GM18502 (cell line): ENCODE measurements around the gene ADAP1.

ENCODE experiments used
- ATAC-seq: cut with Tn5 transposase; IDR thresholded peaks from one replicate; pipeline ENCODE4 v1.9.1; 2021; ENCODE audit warnings: mild to moderate bottlenecking; ENCODE audit not compliant: unreplicated experiment, poor library complexity

Gene ADAP1

DNA sequence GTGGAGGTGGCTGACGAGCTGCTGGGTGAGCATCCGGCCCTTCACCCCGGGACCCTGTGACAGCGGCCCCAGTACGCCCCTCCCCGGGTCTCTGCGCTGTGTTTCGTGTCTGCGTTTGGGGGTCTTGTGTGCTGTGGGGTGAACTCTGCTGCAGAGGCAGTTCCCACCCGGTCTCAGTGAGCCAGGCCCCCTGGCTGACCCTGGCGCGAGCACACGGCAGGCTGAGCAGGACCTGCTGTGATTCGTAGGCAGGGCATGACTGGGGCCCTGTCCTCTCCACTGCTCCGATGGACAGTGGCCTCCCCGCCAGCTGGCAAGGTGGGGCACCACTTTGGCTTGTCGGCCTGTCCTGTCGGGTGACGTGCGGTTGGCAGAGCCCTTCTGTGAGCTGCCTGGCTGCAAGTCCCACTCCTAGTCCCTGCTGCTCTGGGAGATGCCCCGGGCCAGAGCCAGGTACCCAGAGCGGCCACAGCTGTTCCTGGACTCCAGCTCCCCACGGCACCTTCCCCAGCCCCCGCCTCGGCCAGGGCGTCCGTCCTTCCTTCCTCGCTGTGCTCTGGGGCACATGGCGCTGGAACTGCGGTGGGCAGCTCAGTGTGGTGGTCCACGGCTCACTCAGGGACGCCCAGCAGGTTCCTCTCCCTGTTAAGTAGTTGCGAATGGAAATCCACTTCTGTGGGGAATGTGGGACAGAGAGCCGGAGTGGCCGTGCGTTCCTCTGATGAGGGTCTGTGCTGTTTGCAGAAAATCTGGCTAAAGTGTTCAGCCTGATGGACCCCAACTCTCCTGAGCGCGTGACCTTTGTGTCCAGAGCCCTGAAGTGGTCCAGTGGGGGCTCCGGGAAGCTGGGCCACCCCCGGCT lies 67.6 kb downstream of the ADAP1 start:
- no peak for ATAC-seq

DNA sequence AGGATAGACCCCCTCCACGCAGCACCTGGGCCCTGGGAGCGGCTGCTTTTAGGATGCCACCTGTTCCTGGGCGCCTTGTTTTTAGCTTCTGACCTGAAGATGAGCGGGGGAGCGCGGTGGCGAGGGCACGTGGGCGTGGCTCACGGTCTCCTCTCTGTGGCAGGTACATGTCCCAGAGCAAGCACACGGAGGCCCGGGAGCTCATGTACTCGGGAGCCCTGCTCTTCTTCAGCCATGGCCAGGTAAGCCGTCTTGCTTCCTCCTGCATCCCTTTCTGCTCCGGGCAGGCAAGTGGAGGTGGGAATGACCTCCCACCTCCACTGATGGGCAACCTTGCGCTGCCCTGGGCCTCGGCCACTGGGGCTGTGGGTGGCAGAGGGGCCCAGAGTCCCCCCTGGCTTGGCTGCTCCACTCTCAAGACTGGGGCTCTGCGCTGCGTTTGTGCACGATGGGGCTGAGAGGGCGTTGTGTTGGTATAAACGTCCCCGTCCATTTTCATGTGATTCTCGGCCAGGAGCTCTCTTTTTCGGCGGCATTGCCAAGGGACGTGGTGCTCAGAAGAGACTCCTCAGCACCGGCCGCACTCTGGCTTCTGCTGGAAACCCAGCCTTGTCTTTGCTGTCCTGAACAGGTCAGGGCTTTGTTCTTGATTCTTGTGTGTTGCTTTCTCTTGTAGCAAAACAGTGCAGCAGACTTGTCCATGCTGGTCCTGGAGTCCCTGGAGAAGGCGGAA lies 68.4 kb downstream of the ADAP1 start:
- no peak for ATAC-seq

DNA sequence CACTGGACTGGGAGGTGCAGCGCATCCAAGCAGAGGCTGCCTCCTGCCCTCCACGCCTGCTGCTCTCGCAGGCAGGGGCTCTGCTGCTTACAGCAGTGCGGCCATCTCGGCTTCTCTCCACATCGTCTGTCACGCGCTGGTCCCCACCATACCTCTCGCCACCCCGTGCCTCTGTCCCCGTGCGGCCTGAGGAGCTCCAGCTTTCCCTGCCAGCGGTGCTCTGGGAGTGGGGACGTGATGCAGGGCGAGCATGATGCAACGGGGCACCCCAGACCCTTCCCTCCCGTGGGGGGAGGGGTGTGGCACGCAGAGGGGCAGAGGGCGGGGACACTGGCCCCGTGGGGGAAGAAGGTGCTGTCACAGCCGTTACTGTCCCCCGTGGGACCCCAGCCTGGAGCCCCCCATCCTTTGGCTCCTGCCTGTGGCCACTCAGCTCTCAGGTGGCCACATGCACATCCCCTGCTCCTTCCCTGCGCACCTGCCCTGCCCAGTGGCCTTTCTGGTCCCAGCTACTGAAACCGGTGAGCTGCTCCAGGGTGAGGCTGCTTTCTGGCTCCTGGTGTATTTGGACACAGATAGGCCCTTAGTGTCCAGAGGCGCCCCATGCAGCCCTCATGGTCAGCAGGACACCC lies 69.1 kb downstream of the ADAP1 start:
- ATAC-seq: no peak

DNA sequence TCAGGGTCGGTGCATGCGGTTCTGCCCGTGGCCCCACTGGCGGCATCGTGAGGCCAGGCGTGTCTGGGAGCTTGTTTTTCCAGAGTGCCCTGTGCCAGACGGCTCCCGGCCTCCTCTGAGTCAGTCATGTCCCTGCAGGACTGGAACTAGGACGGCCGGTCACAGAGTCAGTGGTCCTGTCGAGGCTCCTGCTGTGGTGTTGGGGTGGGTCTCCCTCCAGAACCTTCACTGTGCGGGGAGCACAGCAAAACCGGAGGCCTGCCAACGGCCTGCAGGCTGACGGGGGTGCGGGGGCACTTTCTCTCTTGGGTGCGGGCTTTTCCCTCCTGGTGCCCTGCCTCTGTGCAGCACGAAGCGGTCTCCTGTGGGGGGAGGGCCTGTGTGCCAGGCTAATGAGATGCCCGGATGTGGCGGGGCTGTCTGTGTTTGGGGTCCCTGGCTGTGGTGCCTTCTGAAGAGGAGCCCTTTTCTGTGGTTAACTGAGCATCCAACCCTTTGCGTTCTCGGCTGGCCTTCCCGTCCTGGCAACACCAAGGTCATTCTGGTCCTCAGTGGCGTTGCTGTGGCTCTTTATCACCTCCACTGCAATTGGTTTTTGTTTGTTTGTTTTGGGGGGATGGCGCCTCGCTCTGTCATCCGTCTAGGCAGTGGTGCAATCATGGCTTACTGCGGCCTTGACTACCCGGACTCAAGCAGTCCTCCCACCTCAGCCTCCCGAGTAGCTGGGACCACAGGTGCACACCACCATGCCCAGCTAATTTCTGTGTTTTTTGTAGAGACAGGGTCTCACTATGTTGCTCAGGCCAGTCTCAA lies 70.1 kb downstream of the ADAP1 start:
- ATAC-seq: no peak

DNA sequence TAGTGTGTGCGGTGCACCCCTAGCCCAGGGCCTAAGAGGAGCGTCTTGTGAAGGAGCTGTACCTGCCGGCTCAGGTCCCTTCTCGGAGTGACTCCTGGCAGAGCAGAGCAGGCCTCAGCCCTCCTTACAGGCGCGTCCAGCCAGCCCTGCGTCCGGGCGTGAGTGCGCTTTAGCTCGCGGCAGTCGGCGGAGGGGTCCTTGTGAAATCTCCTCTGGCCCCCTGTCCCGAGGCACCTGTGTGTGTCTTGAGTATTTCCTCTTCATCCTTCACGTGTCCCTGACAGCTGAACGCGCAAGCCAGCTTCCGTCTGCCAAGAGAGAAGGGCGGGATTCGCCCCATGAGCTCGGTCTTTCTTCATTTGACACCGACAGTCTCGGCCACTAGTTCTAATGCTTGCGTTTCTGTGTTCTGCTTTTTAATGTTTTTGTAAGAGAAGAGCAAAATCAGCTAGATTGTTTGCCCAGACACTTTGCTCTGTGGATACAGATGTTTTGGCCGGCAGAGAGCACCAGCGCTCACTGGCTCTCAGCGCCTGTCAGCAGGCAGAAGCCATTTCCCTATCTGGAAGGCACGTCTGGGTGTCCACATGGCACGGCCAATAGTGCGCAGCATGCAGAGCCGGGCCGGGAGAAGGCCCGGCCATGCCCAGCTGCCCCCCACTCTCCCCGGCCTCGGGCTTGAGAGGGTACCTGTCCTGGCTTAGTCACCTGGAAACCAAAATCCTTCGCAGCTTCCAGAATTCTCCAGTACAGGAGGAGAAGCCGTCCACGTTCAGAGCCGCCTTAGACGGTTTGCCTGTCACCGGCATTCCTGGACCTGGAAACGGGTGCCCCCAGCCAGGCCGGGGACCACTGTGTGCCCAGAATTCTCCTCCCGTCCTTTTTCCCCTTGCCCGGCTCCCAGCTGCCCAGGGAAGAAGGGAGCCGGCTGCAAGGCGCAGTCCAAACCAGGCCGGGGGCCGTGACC lies 71.1 kb downstream of the ADAP1 start:
- ATAC-seq: no peak

DNA sequence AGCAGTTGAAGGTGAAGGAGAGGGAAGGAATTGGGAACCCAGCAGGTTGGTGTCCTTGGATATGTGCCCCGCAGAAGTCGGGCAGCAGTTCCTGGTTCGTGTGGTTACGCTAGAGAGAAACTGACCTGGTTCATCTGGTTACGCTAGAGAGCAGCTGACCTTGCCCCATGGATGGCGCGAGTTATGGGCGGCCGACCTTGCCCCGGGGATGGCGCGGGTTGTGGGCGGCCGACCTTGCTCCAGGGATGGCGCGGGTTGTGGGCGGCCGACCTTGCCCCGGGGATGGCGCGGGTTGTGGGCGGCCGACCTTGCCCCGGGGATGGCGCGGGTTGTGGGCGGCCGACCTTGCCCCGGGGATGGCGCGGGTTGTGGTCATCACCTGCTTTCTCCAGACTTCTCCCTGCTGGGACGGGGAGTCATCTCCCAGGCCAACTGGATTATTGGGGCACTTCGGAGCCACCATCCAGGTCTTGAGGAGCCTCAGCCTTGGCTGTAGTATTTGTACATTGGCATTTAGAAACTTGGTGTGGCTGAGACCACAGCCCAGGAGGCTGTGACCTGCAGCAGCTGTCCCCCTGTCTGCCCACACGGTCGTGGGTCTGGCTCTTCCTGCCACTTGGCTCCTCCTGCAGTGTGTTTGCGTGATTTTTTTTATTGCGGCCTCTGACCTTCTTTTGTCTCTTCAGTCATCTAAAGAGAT lies 72.0 kb downstream of the ADAP1 start:
- no peak for ATAC-seq

DNA sequence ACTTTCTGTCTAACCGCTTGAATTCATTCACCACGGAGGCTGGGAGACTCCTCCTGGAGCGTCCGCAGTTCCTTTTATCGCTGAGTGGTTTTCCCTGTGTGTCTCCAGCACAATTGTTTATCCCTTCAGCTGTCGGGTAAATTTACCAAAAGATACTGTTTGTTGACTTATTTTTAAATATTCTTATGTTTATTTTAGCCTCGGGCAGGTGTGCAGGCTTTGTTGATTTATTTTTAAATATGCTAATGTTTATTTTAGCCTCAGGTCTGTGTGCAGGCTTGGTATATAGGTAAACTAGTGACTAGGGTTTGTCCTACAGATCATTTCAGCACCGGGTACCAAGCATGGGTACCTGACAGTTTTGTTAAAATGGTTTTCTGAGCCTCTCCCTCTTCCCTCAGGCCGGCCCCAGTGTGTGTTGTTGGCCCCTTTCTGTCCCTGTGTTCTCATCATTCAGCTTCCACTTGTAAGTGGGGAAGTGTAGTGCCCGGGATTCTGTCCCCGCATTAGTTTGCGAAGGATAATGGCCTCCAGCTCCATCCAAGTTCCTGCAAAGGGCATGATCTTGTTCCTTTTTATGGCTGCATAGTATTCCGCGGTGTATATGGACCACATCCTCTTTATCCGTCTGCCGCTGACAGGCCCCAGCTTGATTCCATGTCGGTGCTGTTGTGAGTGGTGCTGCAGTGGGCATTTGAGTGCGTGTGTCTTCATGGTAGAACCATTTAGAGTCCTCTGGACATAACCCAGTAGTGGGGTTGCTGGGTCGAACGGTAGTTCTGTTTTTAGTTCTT lies 72.8 kb downstream of the ADAP1 start:
- no peak for ATAC-seq

DNA sequence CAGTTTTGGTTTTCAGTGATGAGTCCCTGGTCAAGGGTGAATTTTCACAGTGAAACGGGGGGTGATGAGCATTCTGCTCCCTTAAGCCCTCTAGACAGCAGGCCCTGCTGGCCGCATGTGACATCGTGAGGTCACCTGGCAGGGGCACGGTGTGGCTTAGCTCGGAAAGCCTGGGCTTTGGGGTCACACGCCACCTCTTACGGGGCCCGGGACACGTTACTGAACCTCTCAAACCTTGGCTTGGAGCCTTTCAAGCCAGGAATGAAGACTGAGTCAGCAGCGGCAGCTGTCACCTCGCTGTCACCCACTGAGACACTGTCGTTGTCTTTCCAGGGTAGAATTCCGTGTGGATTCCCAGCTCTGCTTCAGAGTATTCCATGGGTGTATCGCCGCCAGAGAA lies 74.0 kb downstream of the ADAP1 start:
- no peak for ATAC-seq

DNA sequence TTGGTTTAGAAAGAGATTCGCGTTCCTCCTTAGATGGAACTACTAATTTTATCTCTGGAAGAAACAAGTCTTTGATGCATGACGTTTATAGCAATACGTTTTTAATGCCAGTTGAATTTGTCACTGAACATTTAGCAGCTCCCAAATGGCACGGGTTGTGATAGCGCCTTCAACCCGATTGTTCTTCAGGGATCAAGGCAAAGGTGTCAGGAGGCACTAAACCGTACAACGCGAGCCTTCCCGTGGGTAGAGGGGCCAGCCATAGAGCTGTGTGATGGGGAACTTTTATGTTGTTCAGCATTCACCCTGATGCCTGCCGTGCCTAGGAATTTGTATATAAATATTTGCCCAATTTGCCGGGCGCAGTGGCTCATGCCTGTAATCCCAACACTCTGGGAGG lies 74.8 kb downstream of the ADAP1 start:
- ATAC-seq: no peak

DNA sequence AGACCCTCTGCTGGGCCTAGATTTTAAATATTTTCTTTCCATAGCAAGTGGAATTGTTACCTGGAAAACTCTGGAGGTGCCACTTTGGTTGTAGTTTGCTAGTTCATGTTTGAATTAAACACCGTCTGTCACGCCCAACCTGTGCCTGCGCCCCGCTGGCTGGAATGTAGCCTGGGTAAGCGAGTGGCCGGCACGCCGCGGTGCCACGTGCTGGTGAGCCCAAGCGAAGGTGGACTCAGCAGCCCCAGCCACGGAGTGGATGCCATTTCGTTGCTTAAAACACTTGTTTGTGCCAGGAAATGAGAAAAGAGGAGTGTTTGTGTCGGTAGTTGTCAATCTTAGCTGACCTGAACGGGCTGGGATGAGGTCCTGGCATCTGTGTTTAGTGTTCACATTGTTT lies 75.4 kb downstream of the ADAP1 start:
- no peak for ATAC-seq

DNA sequence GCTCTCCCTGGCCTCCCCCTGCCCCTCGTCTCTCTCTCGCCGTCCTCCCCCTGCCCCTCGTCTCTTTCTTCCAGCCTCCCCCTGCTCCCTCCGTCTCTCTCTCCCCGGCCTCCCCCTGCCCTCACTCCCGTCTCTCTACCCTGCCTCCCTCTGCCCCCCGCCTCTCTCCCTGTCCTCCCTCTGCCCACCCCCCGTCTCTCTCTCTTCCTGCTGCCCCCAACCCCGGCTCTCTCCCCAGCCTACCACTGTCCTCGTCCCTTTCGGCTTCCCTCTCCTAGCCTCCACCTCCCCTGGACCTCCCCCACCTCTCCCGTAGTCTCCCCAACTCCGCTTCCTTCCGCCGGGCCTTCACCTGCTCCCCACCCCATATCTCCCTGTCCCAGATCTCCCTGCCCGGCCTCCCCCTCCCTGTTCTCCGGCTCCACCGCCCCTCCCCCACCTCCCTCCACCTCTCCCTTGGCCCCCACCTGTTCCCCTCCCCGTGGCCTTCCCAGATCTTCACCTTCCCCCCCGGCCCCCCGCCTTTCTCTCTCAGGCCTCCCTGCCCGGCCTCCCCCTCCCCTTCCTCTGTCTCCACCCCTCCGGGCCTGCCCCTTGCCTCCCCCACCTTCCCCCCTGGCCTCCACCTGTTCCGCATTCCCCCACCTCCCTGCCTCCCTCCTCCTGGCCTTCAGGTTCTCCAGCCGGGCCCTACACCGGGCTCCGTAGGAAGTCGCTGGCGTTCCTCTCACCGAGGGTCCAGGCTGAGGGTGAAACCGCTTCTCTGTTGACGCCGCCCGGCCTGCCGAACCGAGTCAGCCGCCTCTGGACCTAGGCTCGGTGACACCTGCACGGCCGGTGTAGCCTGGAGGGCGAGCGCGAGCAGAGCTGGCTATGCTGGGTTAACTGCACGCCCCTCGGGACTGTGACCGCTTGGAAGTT lies 76.9 kb downstream of the ADAP1 start:
- ATAC-seq: no peak

DNA sequence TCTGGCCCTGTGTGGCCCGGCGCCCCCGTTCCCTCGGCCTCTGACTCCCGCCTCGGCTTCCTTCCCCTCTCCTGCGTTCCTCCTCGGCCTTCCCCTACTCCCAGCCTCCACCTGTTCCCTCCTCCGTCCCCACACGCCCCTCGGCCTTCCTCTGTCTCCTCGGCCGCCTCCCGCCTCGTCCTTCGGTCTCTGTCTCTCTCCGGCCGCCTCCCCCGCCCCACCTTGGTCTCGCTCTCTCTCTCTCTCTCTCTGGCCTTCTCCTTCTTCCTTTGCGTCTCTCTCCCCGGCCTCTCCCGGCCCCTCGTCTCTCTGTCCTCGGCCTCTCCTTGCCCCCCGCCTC lies 77.5 kb downstream of the ADAP1 start:
- peak; percentile 34 for ATAC-seq

DNA sequence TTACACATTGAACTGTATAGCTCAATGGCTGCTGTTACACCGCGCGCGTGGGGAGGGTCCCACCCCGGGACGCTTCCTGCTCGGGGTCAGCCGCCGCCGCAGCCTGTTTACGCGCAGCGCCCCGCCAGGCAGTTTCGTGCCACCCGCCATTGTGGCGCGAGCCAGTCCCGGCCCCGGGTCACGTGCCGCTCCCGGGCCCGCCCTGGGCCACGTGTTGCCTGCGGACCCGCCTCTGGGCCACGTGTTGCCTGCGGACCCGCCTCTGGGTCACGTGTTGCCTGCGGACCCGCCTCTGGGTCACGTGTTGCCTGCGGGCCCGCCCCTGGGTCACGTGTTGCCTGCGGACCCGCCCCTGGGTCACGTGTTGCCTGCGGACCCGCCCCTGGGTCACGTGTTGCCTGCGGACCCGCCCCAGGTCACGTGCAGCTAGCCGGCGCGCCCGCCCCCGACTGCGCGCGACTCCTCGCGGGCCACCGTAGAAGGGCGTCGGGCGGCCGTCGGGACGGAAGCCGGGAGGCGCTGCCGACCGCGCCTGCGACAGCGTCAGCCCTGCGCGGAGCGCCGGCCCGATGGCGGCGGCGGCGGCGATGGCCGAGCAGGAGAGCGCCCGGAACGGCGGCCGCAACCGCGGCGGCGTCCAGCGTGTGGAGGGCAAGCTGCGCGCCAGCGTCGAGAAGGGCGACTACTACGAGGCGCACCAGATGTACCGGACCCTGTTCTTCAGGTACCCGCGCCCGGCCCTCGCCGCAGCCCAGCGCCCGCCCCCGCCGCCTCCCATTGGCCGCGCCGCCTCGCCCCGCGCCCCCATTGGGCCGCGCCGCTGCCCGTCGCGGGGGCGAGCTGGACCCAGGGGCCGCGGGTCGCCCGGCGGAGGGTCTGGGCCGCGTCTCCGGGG lies 78.2 kb downstream of the ADAP1 start, which contains the start of gene GET4:
GET4 (plus strand) TSS at position 478 of the 895 bp plus-strand sequence; CDS start at position 570, 92 bp downstream.
- ATAC-seq: peak; percentile 80

DNA sequence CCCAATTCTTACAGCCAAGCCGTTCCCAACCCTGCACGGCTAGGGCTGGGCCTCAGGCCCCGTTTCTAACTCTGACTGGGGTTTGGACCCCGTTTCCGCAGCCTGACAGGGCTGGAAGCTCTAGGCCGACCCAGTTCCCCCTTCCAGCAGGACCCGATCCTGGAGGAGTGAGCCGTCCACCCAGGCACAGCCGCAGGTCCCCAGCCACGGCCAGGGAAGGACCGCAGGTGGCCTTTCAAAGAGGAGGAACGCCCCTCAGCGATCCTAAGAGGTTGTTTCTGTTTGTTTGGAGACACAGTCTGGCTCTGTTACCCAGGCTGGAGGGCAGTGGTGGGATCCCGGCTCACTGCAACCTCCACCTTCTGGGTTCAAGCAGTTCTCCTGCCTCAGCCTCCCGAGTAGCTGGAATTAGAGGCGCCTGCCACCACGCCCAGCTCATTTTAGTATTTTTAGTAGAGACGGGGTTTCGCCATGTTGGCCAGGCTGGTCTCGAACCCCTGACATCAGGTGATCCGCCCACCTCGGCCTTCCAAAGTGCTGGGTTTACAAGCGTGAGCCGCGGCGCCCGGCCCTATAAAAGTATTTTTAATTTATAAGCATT lies 78.9 kb downstream of the ADAP1 start:
- no peak for ATAC-seq

DNA sequence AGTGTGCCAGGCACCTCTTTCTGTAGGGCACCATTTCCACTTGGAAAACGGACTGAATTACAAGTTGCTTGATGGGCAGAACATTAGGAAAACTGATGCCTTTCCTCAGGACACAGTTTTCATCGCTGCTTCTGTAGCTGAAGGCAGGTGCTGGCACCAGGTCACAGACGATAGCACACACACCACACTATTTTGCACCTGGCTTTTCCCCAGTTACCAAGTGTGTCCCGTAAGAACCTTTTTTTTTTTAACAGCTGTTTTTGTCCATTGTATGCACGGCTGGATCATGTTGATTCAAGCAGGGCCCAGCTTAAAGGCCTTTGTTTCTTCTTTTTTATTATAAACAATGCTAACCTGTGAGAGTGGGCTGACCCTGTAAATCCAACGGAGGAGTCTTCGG lies 79.4 kb downstream of the ADAP1 start:
- no peak for ATAC-seq
